DOHH2 (cell line): ENCODE results near the gene CBLC.

Experiments
- CTCF ChIP-seq: fragments of 200-600 bp; sonication (generic); IDR thresholded peaks from one replicate; pipeline ENCODE4 v1.5.1; 2014; ENCODE audit warnings: antibody characterized with exemption, mild to moderate bottlenecking, low read depth, low read length; ENCODE audit not compliant: poor library complexity, severe bottlenecking
- EZH2phosphoT487 ChIP-seq: fragments of 200-600 bp; sonication (generic); IDR thresholded peaks from 2 replicates; pipeline ENCODE4 v1.6.1; 2017; ENCODE audit warnings: borderline replicate concordance, mild to moderate bottlenecking, antibody characterized with exemption, low read length, moderate library complexity, mixed read lengths

- TF ChIP-seq CTCF (no peak), EZH2phosphoT487 (no peak)
Observed at GRCh38 chr19:44747739-44748425, 29.8 kb upstream of the CBLC start.
